DOHH2 (cell line): ENCODE measurements around the gene GET4.

Experiments
- H3F3A ChIP-seq: fragments of 200-600 bp; sonication (generic), shearing (Covaris generic); 2 replicates; pipeline ENCODE4 v1.6.0; 2016; ENCODE audit warnings: antibody characterized with exemption, mild to moderate bottlenecking; ENCODE audit not compliant: control insufficient read depth, insufficient read depth
- H3K27ac ChIP-seq: fragments of 200-600 bp; sonication (generic); 2 replicates; pipeline ENCODE4 v1.5.1; 2014; ENCODE audit warnings: low read depth, mild to moderate bottlenecking, low read length, moderate library complexity
- H3K27me3 ChIP-seq: fragments of 200-600 bp; sonication (generic); 2 replicates; pipeline ENCODE4 v1.6.1; 2014; ENCODE audit warnings: mild to moderate bottlenecking, low read length, mixed read lengths; ENCODE audit not compliant: control insufficient read depth
- H3K36me3 ChIP-seq: fragments of 200-600 bp; sonication (generic); 2 replicates; pipeline ENCODE4 v1.6.1; 2014; ENCODE audit warnings: mild to moderate bottlenecking, low read length, moderate library complexity, mixed read lengths; ENCODE audit not compliant: control insufficient read depth
- H3K4me1 ChIP-seq: fragments of 200-600 bp; sonication (generic); 2 replicates; pipeline ENCODE4 v1.6.1; 2014; ENCODE audit warnings: mild to moderate bottlenecking, low read length, mixed read lengths; ENCODE audit not compliant: control insufficient read depth
- H3K4me2 ChIP-seq: fragments of 200-600 bp; sonication (generic); 2 replicates; pipeline ENCODE4 v1.6.0; 2014; ENCODE audit warnings: mild to moderate bottlenecking, low read length, moderate library complexity
- H3K4me3 ChIP-seq: fragments of 200-600 bp; sonication (generic); 2 replicates; pipeline ENCODE4 v1.5.1; 2014; ENCODE audit warnings: mild to moderate bottlenecking, low read length, mixed read lengths
- H3K79me2 ChIP-seq: fragments of 200-600 bp; sonication (generic); 2 replicates; pipeline ENCODE4 v1.6.1; 2014; ENCODE audit warnings: mild to moderate bottlenecking, low read length, mixed read lengths; ENCODE audit not compliant: control insufficient read depth
- H3K9me2 ChIP-seq: fragments of 200-600 bp; sonication (generic); replicated peaks from 2 replicates; pipeline ENCODE4 v1.6.1; 2014; ENCODE audit warnings: mild to moderate bottlenecking, low read length, mixed read lengths; ENCODE audit not compliant: control insufficient read depth
- H3K9me3 ChIP-seq: fragments of 200-600 bp; sonication (generic); 2 replicates; pipeline ENCODE4 v1.6.1; 2014; ENCODE audit warnings: antibody characterized with exemption, low read length, mixed read lengths; ENCODE audit not compliant: control insufficient read depth, insufficient read depth
- H4K20me1 ChIP-seq: fragments of 200-600 bp; sonication (generic); 2 replicates; pipeline ENCODE4 v1.6.0; 2014; ENCODE audit warnings: low read depth, mild to moderate bottlenecking, antibody characterized with exemption, low read length, moderate library complexity; ENCODE audit not compliant: control insufficient read depth, insufficient read depth
- EZH2phosphoT487 ChIP-seq: fragments of 200-600 bp; sonication (generic); IDR thresholded peaks from 2 replicates; pipeline ENCODE4 v1.6.1; 2017; ENCODE audit warnings: borderline replicate concordance, mild to moderate bottlenecking, antibody characterized with exemption, low read length, moderate library complexity, mixed read lengths
- TF ChIP-seq, protein P1 (sequence below): fragments of 200-600 bp; sonication (generic); IDR thresholded peaks from one replicate; pipeline ENCODE4 v1.5.1; 2014; ENCODE audit warnings: antibody characterized with exemption, mild to moderate bottlenecking, low read depth, low read length; ENCODE audit not compliant: poor library complexity, severe bottlenecking

The GET4 gene

DNA sequence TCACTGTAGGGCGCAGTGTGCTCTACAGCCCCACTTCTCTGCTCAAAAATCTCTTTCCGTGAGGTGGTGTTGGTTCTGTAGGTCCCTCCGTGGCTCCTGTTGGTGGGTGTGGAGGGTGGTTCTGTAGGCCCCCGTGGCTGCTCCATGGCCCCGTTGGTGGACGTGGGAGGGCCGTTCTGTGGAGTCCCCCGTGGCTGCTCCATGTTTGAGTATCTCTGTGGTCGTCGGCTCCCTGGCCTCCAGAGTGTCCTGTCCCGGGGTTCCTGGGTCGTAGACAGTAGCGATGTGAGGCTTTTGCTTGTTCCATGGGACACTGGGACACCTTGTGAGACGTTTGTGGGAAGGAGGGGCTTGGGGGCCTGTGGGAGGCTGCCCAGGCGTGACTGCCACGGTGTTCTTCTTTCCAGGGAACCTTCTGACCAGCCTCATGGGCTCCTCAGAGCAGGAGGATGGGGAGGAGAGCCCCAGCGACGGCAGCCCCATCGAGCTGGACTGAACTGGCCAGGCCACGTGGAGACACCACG is 18.6 kb downstream of the GET4 start:
- no peaks in the 10 kb centered on the region for H3K79me2 ChIP-seq
- no peak overlapping the region for H3K4me2 ChIP-seq
- TF ChIP-seq EZH2phosphoT487 = no peak
- TF ChIP-seq, protein P1, sequence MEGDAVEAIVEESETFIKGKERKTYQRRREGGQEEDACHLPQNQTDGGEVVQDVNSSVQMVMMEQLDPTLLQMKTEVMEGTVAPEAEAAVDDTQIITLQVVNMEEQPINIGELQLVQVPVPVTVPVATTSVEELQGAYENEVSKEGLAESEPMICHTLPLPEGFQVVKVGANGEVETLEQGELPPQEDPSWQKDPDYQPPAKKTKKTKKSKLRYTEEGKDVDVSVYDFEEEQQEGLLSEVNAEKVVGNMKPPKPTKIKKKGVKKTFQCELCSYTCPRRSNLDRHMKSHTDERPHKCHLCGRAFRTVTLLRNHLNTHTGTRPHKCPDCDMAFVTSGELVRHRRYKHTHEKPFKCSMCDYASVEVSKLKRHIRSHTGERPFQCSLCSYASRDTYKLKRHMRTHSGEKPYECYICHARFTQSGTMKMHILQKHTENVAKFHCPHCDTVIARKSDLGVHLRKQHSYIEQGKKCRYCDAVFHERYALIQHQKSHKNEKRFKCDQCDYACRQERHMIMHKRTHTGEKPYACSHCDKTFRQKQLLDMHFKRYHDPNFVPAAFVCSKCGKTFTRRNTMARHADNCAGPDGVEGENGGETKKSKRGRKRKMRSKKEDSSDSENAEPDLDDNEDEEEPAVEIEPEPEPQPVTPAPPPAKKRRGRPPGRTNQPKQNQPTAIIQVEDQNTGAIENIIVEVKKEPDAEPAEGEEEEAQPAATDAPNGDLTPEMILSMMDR = no peak
- no peaks in the 10 kb centered on the region for H3K9me3 ChIP-seq
- H3F3A ChIP-seq = no peaks in the 10 kb centered on the region
- H3K36me3 ChIP-seq = peaks cover 69% of the 10 kb centered on the region
- H3K4me1 ChIP-seq = no peaks in the 10 kb centered on the region
- H3K27ac ChIP-seq = no peak overlapping the region
- H4K20me1 ChIP-seq = no peaks in the 10 kb centered on the region
- H3K9me2 ChIP-seq = no peaks in the 10 kb centered on the region
- H3K4me3 ChIP-seq = no peak overlapping the region
- H3K27me3 ChIP-seq = no peaks in the 10 kb centered on the region

DNA sequence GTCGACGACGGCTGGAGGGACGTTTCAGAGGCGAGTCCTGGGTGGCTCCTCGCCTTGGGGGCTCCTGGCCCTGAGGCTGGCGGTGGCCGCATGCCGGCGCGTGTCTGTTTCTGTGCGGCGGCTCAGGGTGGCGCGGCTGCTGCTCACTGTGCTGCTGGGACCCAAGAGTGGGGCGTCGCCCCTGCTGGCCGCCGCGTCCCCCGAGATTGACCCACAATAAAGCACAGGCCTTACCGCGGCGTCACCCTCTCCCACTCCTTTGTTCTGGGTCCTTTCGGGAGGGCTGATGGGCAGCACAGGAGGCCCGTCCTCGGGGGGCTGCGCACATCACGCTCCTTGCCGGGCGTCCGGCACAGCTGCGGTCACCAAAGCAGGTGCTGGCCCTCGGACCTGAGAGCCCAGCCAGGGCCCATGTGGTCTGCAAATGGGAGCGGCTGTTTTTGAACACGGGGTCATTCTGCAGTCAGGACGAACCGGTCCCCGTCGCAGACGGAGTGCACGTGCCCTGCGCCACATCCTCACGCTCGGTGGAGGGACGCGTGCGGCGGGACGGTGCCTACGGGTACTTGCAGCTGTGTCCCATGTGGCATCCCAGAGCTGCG is 19.2 kb downstream of the GET4 start:
- Histone ChIP-seq H3F3A (no peaks in the 10 kb centered on the region), H3K36me3 (peaks cover 66% of the 10 kb centered on the region), H3K9me3 (no peaks in the 10 kb centered on the region), H3K79me2 (no peaks in the 10 kb centered on the region), H3K9me2 (no peaks in the 10 kb centered on the region), H4K20me1 (no peaks in the 10 kb centered on the region), H3K27me3 (no peaks in the 10 kb centered on the region), H3K27ac (no peak overlapping the region), H3K4me3 (no peak overlapping the region), H3K4me1 (no peaks in the 10 kb centered on the region), H3K4me2 (no peak overlapping the region)
- TF ChIP-seq EZH2phosphoT487 = no peak
- TF ChIP-seq, protein P1 = no peak

DNA sequence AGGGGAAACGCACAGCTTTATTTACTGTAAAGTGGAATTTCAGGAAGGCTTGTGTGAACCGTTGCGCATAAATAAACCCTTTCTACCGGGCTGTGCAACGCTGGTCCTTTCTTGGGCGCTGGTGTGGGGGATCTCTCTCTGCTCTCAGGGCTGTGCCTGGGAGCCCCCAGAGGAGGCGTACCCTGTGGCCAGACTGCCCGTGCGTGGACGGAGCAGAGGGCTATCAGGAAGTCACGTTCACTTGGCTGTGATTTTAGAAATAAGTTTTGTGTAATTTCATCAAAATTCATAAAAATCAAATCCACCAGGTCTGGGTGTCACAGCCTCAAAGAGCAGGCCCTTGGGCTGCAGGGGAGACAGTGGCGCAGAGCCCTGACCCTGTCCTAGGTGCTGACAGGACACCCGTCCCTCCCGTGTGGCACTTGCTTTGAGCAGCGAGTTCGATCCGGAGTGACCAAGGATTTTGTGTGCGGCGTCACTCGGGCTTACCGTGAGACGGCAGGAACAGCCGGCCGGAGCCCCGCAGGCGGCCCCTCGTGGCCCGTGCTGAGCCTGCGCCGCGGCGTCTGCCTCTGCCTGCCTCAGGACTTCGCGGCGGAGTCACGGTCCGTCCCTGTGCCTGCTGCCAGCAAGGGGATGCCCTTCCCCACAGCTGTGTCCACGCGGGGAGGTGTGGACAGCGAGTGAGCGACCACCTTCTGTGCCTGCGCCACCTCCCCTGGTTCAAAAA is 20.2 kb downstream of the GET4 start:
- Histone ChIP-seq H3K4me1 (peaks cover 4% of the 10 kb centered on the region; the same call in 1 of the 2 replicates), H3K27me3 (no peaks in the 10 kb centered on the region), H3K36me3 (peaks cover 57% of the 10 kb centered on the region), H3K27ac (no peak overlapping the region), H3F3A (no peaks in the 10 kb centered on the region), H3K4me3 (no peak overlapping the region), H3K79me2 (no peaks in the 10 kb centered on the region), H3K9me2 (no peaks in the 10 kb centered on the region), H3K9me3 (no peaks in the 10 kb centered on the region), H3K4me2 (no peak overlapping the region), H4K20me1 (no peaks in the 10 kb centered on the region)
- TF ChIP-seq EZH2phosphoT487 = no peak
- TF ChIP-seq, protein P1 = no peak
